ENCODE results near the gene KMT2E. TPM values are rescaled to one million over a fixed set of nuclear protein-coding genes. Genes with fewer than 3 reads are reported as not detected.

The KMT2E gene
- total RNA-seq, 1 donor from 2014 or later, result 88.2 TPM

DNA sequence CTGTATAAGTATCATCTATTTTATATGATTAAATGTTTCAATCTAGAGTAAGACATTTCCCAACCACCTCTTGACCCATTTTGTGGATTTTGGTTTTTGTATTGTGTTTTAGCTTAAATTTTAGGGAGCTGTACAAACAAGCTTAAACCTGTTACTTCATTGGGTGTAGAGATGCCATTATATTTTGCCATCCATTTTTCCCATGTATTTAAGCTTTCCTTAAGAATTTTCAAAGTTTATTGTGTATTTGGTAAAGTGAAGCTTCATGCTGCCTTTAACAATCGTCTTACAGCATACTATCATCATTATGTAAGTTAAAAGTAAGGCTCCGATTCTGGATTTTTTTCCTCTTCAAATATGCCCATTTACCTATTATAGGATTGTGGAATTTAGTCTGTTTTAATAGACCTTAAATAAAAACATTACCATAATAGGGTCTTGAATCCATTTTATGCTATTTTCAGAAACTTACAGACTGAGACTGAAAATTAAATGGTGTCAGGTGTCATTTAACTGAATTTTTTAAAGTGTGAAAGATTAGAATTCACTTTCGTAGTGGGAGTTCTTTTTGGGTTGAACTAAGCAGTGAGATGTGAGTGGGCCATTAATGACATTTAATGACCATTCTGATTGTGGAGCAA, 2.2 kb downstream of the KMT2E start:
- H3K27ac ChIP-seq, result peak overlapping the region; percentile 100
- TF ChIP-seq, protein P1, sequence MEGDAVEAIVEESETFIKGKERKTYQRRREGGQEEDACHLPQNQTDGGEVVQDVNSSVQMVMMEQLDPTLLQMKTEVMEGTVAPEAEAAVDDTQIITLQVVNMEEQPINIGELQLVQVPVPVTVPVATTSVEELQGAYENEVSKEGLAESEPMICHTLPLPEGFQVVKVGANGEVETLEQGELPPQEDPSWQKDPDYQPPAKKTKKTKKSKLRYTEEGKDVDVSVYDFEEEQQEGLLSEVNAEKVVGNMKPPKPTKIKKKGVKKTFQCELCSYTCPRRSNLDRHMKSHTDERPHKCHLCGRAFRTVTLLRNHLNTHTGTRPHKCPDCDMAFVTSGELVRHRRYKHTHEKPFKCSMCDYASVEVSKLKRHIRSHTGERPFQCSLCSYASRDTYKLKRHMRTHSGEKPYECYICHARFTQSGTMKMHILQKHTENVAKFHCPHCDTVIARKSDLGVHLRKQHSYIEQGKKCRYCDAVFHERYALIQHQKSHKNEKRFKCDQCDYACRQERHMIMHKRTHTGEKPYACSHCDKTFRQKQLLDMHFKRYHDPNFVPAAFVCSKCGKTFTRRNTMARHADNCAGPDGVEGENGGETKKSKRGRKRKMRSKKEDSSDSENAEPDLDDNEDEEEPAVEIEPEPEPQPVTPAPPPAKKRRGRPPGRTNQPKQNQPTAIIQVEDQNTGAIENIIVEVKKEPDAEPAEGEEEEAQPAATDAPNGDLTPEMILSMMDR (IDR thresholded peaks at IDR 0.05), result no peak
- H3K4me3 ChIP-seq, result peak overlapping the region; percentile 84
- no peak for DNase-seq
- H3K9me3 ChIP-seq, result no peaks in the 10 kb centered on the region
- H3K27me3 ChIP-seq (ENCODE audit: low read depth), result no peaks in the 10 kb centered on the region
- peaks cover 48% of the 10 kb centered on the region for H3K4me1 ChIP-seq
- H3K36me3 ChIP-seq, result no peaks in the 10 kb centered on the region
- ATAC-seq, result no peak
- intact Hi-C loops (cut with DNase I), result no loop called here

DNA sequence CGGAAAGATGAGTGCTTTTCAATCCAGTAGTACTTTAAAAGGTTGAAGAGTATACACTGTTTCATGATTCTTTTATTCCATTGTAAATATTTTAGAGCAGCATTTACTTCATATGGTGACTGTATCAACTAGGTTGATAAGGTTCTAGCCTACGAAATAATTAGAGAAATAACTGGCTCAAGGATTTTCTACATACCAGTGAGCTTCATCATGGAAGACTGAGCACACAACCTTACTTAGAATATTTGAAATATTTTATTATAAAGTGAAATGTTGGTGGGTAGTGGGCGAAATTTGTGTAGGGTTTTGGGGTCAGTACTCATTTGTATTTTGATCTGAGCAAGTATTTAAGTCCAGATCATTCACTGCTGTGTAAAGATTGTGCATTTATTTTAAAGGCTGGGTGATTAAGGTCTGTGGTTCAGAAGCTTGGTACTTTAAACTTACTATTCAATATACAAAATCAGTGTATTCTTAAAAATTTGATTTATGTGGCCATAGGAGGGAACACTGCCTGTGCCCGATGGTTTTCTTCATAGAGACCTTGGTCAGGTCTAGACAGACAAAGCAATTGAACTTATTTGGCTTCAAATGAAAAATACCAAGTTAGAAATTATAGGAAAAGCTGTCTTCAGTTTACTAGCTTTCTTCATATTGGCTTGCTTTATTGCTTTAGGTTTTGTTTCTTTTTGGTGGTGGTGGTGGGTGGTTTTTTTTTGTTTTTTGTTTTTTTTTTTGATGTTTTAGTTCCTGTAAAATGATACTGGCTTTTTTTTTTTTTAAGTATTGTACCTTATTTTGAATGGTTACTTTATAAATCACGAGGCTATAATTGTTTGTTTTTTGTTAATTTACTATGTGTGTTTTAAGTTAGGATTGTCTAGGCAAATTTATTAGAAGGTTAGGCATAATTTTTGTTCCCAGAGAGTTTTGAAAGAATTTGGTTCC, 3.0 kb downstream of the KMT2E start:
- no peaks in the 10 kb centered on the region for H3K27me3 ChIP-seq (ENCODE audit: low read depth)
- no peaks in the 10 kb centered on the region for H3K9me3 ChIP-seq
- ATAC-seq (no peak), DNase-seq (no peak)
- H3K27ac ChIP-seq, result peak overlapping the region; percentile 100
- peaks cover 56% of the 10 kb centered on the region for H3K4me1 ChIP-seq
- TF ChIP-seq, protein P1 (IDR thresholded peaks at IDR 0.05), result no peak
- no peaks in the 10 kb centered on the region for H3K36me3 ChIP-seq
- intact Hi-C loops (cut with DNase I), result no loop called here
- peak overlapping the region; percentile 84 for H3K4me3 ChIP-seq

DNA sequence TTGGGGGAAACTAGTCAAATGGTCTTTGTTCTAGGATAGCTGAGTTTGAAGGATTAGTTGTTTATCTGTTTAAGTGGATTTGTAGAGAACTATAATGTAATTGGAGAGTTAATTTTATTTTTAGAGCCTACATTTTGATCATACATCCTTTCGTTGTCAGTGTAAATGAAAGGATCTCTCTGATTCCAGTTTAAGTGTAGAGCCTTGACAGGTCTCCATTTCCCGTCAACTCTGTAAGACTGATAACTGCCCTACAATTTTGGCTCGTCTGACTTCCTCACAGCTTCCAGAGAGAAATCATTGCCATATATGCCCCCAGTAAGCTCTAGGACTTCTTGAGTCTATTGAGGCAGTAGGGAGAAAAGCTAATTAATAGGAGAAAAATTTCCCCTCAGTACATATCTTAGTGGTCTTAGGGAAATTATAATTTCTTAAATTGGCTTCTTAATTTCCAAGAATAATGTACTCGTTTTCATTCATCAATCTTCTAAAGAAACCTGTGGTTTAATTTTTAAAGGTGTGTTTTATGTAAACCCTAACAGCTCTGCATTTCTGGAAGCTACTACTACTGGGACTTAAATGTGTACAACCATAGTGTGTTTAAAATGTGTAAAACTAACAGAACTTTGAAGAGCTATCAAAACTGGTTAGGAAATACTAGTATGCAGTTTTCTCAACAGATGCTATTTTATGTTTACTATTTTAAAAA, 3.8 kb downstream of the KMT2E start:
- Histone ChIP-seq H3K4me1 (peaks cover 64% of the 10 kb centered on the region), H3K4me3 (peak overlapping the region; percentile 84), H3K9me3 (no peaks in the 10 kb centered on the region), H3K27me3 (ENCODE audit: low read depth) (no peaks in the 10 kb centered on the region), H3K27ac (no peak overlapping the region), H3K36me3 (no peaks in the 10 kb centered on the region)
- DNase-seq (no peak), ATAC-seq (no peak)
- intact Hi-C loops (cut with DNase I), result no loop called here
- TF ChIP-seq, protein P1 (IDR thresholded peaks at IDR 0.05), result no peak

DNA sequence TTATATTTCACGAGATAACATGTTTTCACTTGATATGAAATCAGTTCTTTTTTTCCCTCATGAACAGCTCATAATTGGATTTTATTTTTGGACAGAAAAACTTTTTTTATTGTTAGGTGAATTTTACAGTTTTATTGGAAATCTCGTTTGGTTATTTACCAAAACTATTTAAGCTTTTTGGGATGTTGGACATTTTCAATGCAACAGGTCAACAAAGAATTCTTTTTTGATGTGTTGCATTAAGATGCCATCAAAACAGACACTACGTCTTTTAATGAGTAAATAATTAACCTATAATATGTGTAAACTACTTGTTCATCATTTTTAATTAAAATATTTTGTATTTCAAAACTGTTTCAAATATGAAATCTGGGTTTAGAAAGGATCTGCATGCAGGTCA, 5.3 kb downstream of the KMT2E start:
- DNase-seq (no peak), ATAC-seq (no peak)
- Histone ChIP-seq H3K27ac (no peak overlapping the region), H3K36me3 (no peaks in the 10 kb centered on the region), H3K27me3 (ENCODE audit: low read depth) (no peaks in the 10 kb centered on the region), H3K4me1 (peaks cover 76% of the 10 kb centered on the region), H3K9me3 (no peaks in the 10 kb centered on the region), H3K4me3 (no peak overlapping the region)
- TF ChIP-seq, protein P1 (IDR thresholded peaks at IDR 0.05), result no peak
- intact Hi-C loops (cut with DNase I), result no loop called here

DNA sequence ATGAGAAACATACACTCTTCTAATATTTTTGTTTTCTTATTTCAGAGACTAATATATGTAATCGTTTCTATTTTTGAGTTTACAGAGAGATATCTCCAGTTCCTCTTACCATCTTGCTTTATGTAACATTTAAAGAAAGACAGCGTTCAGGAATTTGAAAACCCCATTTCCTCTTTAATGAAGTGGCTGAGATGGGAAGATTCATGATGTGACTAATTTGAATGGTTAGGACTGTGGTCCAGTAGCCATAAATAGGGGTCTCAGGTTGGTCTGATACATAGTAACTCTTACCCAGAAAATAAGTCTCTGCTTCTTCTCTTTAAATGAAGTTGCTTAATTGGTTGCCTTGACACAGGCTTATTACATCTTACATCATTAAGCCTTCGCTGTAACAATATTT, 6.9 kb downstream of the KMT2E start:
- Histone ChIP-seq H3K27ac (no peak overlapping the region), H3K4me3 (no peak overlapping the region), H3K9me3 (no peaks in the 10 kb centered on the region), H3K4me1 (peaks cover 92% of the 10 kb centered on the region), H3K36me3 (no peaks in the 10 kb centered on the region), H3K27me3 (ENCODE audit: low read depth) (no peaks in the 10 kb centered on the region)
- intact Hi-C loops (cut with DNase I), result no loop called here
- DNase-seq, result no peak
- TF ChIP-seq, protein P1 (IDR thresholded peaks at IDR 0.05), result no peak
- peak in 1 of 2 donors; percentile 15 for ATAC-seq

All from lower lobe of right lung (tissue), 2 donors.